Measurements from ENCODE around the gene PMPCA.

DNA sequence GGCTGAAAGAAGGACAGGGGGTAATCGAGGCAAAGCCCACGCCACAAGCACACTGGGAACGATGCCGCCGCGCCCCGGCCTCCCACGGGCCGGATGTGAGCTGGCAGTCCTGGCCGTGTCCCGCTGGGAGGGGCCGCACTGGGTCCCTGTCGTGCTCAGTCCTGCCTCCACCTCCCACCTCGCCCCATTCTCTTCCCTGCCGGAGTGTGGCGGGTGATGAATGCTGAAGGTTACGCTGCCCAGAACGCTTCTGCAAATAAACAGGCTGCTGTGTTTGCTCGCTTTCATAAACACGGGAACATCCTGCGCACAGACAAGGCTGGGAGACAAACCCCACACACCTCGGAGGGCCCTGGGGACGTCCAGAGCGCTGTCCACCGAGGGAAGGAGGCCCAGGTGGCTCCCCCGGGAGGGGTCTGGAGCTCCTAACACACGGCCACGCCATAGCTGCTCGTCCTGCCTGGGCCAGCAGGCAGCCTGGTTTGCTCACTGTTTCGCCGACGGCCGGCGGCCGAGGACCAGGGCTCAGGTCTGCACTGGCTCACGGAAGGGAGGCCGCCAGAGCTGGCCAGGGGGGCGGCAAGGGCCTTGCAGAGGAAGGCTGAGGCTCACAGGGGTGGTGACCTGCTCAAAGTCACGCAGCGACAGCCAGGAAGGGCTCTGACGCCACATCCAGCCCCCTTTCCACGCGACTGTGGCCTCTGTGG is 49.3 kb upstream of the PMPCA start:
- TF ChIP-seq, protein P1, sequence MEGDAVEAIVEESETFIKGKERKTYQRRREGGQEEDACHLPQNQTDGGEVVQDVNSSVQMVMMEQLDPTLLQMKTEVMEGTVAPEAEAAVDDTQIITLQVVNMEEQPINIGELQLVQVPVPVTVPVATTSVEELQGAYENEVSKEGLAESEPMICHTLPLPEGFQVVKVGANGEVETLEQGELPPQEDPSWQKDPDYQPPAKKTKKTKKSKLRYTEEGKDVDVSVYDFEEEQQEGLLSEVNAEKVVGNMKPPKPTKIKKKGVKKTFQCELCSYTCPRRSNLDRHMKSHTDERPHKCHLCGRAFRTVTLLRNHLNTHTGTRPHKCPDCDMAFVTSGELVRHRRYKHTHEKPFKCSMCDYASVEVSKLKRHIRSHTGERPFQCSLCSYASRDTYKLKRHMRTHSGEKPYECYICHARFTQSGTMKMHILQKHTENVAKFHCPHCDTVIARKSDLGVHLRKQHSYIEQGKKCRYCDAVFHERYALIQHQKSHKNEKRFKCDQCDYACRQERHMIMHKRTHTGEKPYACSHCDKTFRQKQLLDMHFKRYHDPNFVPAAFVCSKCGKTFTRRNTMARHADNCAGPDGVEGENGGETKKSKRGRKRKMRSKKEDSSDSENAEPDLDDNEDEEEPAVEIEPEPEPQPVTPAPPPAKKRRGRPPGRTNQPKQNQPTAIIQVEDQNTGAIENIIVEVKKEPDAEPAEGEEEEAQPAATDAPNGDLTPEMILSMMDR (conservative IDR thresholded peaks at IDR 0.05; ENCODE audit: low read length) = no peak
- no peak for TF ChIP-seq EZH2phosphoT487 (IDR thresholded peaks at IDR 0.05; ENCODE audit: borderline replicate concordance, low read depth, low read length)
